Measurements from ENCODE around the gene PFKM. TPM values are rescaled to one million over a fixed set of nuclear protein-coding genes. Genes with fewer than 3 reads are reported as not detected.

The PFKM gene
- total and polyA plus RNA-seq, 9 of the 15 experiments (the other 6 are each of a cell fraction or from before 2014, with no cell fraction given): 16.5 to 39.9 (median 31.7) TPM

- TF ChIP-seq, protein P1, sequence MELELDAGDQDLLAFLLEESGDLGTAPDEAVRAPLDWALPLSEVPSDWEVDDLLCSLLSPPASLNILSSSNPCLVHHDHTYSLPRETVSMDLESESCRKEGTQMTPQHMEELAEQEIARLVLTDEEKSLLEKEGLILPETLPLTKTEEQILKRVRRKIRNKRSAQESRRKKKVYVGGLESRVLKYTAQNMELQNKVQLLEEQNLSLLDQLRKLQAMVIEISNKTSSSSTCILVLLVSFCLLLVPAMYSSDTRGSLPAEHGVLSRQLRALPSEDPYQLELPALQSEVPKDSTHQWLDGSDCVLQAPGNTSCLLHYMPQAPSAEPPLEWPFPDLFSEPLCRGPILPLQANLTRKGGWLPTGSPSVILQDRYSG (tag; conservative IDR thresholded peaks at IDR 0.05; ENCODE audit: low read depth): peak; percentile 41; the same call in 1 of the 2 replicates
- TF ChIP-seq PKNOX1 (IDR thresholded peaks at IDR 0.05): peak; percentile 72
- no peak for TF ChIP-seq NCOA1 (IDR thresholded peaks at IDR 0.05; ENCODE audit: low read depth)
- no peak for TF ChIP-seq ZC3H4 (CRISPR knock-in tag; IDR thresholded peaks at IDR 0.05; ENCODE audit: borderline replicate concordance)
- TF ChIP-seq SUPT5H (IDR thresholded peaks at IDR 0.05): peak; percentile 59
- TF ChIP-seq CHD4 (IDR thresholded peaks at IDR 0.05; ENCODE audit: insufficient read depth, insufficient replicate concordance, low read depth, low read length, poor library complexity, severe bottlenecking): no peak
- TF ChIP-seq, protein P2, sequence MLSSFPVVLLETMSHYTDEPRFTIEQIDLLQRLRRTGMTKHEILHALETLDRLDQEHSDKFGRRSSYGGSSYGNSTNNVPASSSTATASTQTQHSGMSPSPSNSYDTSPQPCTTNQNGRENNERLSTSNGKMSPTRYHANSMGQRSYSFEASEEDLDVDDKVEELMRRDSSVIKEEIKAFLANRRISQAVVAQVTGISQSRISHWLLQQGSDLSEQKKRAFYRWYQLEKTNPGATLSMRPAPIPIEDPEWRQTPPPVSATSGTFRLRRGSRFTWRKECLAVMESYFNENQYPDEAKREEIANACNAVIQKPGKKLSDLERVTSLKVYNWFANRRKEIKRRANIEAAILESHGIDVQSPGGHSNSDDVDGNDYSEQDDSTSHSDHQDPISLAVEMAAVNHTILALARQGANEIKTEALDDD (IDR thresholded peaks at IDR 0.05): peak; percentile 59; the same call in 1 of the 2 replicates
- TF ChIP-seq SIN3A (IDR thresholded peaks at IDR 0.05; ENCODE audit: borderline replicate concordance in 2 of 2, control insufficient read depth in 1 of 2, low read depth in 2 of 2, low read length in 2 of 2): peak; percentile 22 to 93; a peak in 3 of 4 replicates
- TF ChIP-seq ZNF212 (CRISPR knock-in tag; IDR thresholded peaks at IDR 0.05): no peak
- TF ChIP-seq, protein P3, sequence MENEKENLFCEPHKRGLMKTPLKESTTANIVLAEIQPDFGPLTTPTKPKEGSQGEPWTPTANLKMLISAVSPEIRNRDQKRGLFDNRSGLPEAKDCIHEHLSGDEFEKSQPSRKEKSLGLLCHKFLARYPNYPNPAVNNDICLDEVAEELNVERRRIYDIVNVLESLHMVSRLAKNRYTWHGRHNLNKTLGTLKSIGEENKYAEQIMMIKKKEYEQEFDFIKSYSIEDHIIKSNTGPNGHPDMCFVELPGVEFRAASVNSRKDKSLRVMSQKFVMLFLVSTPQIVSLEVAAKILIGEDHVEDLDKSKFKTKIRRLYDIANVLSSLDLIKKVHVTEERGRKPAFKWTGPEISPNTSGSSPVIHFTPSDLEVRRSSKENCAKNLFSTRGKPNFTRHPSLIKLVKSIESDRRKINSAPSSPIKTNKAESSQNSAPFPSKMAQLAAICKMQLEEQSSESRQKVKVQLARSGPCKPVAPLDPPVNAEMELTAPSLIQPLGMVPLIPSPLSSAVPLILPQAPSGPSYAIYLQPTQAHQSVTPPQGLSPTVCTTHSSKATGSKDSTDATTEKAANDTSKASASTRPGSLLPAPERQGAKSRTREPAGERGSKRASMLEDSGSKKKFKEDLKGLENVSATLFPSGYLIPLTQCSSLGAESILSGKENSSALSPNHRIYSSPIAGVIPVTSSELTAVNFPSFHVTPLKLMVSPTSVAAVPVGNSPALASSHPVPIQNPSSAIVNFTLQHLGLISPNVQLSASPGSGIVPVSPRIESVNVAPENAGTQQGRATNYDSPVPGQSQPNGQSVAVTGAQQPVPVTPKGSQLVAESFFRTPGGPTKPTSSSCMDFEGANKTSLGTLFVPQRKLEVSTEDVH (IDR thresholded peaks at IDR 0.05; ENCODE audit: low read depth, partially characterized antibody): peak; percentile 60
- TF ChIP-seq MCM7 (IDR thresholded peaks at IDR 0.05): no peak
- TF ChIP-seq TAF15 (IDR thresholded peaks at IDR 0.05; ENCODE audit: low read depth, low read length): no peak
- peak; percentile 79 for TF ChIP-seq POLR2G (IDR thresholded peaks at IDR 0.05; ENCODE audit: low read depth, low read length)
Measured at GRCh38 chr12:48157018-48157888, 38.1 kb downstream of the PFKM start, which contains the start of gene ASB8 (continued).
